DMS53 (cell line): ENCODE results near the gene MRPS34.
A peak's percentile ranks its signal among the peaks of the same experiment; 100 is the strongest.

ENCODE experiments used
- DNase-seq: peaks from one replicate; lab custom pipeline; 2025; lab: John Stamatoyannopoulos, UW

Gene MRPS34

DNA sequence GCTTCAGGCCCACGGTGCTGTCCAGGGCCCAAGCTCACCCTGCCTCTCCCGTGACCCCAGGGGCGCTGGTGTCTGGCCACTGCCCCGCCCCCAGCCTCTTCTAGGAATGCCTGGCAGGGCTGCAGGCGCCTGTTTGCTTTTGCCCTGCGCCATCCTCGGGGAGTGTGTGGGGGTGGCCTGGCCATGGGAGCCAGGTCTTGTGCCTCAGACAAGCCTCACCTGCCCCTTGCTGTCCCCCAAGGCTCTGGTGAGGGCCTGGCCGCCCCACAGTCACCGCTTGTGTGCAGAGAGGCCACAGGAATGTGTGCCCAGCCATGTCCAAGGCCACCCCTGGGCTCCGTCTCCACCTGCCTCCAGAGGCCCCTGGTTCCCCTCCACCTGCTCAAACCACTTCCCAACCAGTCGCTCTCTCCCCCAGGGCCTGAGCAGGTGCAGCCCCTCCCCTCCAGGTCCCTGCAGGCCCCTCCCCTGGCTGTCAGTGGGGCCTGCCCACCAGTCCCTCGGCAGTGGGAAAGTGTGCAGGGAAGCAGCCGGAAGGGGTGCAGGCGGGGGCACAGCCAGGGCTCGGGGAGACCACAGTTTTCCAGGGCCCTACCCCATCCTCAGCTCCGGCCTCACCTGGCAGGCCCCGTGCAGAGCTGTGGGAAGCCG, 21.4 kb upstream of the MRPS34 start:
- DNase-seq: peak; percentile 60

DNA sequence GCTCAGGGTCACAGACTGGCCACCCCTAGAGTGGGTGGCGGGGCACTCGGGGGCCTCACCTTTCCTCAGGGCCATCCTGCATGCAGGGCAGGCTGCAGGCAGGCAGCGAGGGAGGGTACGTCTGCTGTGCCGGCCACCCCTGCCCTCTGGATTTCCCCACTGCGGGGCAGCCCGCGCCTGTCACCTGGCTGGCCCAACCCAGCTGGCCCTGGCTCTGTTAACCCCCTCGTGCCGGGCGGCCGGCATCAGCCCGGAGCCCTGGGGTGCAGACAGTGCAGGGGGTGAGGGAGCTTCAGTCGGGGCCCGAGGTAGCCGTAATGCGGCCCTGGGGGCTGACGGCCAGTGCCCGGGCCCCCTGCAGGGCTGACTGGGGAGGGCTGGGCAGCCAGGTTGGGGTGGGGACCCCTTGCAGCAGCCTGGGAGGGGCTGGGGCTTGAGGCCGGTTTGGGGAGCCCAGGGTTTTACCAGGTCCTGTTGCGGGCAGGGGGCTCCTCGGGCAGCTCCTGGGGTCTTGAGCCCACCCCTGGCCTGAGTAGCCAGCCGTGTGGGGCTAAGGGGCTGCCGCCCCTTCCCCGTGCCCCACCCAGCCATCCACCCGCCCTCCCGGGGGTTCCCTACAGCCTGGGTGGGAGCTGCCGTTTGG, 20.8 kb upstream of the MRPS34 start, which contains the start of gene IGFALS:
Gene IGFALS (minus strand): TSS at position 128 of the 643 bp plus-strand sequence. CDS start 53 bp downstream, at position 75.
- DNase-seq: peak; percentile 60

- no peak for DNase-seq
Observed at GRCh38 chr16:1792836-1793577, 20.1 kb upstream of the MRPS34 start.

DNA sequence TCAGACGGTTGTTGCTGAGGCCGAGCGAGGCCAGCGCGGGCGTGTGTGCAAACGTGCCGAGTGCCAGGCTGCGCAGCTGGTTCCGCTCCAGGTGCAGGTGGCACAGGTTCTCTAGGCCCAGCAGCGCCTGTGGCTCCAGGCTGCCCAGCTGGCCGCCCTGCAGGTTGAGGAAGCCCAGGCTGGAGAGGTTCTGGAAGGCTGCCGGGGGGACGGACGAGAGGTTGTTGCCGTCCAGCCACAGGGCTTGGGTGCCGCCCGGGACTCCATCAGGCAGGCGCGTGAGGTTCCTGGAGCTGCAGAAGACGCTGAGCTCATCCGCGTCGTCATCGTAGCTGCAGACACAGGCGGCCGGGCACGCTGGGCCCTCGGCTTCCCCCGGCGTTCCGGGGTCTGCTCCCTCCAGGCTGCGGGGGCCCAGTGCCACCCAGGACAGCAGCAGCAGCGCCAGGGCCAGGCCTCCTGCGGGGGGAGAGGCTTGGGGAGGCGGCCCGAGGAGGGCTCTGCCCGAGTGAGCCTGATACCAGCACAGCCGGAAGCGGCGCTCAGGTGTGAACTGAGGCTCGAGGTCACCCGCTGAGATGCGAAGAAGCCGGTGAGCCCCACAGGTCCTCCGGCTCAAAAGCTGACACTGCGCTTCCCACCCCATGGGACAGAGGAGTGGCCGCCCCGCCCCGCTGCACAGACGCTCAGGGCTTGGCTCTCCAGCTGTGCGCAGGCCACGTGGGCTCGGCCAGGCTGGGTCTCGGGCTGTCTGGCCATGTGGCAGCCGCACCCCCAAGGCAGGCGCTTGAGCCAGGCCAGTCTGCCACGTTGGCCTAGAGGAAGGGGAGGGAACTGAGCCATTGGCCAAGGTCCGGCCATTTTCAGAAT, 19.2 kb upstream of the MRPS34 start:
- no peak for DNase-seq

DNA sequence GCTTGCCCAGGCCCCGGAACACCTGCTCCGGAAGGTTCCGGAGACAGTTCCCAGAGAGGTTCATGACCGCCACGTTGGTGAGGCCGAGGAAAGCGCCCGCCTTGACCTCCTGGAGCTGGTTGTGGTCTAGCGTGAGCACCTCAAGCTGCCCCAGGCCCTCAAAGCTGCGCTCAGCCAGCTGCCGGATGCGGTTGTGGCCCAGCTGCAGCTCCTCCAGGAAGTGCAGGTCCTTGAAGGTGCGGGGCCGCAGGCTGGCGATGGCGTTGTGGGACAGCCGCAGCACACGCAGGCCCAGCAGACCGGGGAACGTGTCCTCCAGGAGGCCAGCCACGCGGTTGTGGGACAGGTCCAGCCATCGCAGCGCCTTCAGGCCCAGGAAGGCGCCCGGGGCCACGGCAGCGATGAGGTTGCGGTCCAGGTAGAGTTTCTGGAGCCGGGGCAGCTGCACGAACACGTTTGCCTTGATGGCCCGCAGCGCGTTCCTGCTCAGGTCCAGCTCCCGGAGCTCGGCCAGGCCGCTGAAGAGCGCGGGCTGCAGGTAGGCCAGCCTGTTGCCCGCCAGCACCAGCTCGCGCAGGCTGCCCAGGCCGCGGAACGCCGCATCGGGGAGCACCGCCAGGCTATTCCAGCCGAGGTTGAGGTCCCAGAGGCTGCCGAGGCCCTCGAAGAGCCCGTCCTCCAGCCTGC, 18.5 kb upstream of the MRPS34 start:
- DNase-seq: no peak

DNA sequence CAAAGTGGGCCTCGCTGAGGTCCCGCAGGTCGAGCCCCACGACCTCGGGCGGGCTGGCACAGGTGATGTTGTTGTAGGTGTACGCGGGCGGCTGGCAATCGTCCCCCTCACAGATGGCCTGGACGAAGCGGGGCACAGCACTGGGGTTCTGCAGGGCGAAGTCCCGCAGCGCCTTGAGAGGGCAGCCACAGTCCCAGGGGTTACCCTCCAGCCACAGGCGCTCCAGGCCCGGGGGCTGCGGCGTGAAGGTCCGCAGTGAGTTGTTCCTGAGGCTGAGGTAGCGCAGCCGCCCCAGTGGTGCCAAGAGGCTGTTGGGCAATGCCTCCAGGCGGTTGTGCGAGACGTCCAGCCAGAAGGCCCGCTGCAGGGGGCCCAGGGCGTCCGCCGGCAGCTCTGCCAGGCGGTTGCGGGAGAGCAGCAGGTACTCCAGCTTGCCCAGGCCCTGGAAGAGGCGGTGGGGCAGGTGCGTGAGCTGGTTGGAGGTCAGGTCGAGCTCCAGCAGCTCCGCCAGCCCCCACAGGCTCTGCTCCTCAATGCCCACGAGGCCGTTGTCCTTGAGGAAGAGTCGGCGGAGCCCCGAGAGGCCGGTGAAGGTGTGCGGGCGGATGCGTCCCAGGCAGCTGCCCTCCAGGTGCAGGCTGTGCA, 17.8 kb upstream of the MRPS34 start:
- no peak for DNase-seq

DNA sequence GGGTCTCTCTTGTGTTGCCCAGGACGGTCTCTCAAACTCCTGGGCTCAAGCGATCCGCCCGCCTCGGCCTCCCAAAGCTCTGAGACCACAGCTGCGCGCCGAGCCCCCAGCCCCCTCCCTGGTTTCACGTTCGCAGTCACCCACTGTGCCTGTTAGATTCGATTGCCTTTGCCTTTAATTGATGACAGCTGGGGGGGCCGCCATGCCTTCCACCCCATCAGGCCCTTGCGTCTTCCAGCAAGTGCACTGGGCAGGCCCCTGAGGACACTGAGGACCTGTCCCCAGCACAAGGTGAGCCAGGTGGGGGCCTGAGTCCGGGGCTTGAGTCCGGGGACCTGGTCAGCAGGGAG, 17.3 kb upstream of the MRPS34 start:
- no peak for DNase-seq

DNA sequence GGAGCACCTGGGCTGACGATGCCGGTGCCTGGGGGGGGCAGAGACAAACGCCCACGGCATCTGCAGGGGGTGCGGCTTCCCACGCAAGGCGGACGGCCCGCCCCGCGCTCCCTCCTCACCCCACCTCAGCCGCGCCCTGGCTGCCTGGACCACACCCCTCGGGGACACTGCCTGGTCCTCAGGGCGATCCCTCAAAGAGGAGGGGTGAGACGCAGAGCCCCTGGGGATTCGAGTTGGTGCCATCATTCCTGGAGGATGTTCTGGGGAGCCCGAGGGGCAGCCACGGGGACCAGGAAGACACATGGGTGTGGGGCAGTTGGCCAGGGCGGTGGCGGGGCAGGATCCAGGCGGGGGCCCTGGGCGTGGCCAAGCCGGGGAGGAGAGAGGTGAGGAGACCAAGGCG, 16.7 kb upstream of the MRPS34 start:
- no peak for DNase-seq

GRCh38 chr16:1788708-1789100, 15.8 kb upstream of the MRPS34 start:
- no peak for DNase-seq

GRCh38 chr16:1788095-1788707, 15.3 kb upstream of the MRPS34 start:
- DNase-seq: no peak

GRCh38 chr16:1787322-1788094, 14.6 kb upstream of the MRPS34 start:
- DNase-seq: no peak

- no peak for DNase-seq
Observed at GRCh38 chr16:1787056-1787321, 14.1 kb upstream of the MRPS34 start.

GRCh38 chr16:1786242-1787055, 13.5 kb upstream of the MRPS34 start:
- DNase-seq: no peak

DNA sequence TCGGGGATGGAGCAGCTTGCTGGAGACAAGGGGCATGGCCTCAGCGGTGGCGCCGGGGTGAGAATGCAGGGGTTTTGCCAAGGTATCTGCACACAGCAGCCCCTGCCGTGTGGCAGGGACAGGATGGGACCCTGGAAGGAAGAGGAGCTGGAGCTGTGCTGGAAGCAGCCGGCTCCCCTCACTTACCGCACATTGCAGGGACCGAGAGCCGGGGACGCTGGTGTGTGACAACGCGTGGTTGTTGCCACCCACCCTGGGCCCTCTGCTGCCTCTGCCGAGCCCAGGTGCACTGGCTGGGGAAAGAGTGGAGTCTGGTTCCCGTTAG, 12.9 kb upstream of the MRPS34 start:
- no peak for DNase-seq

DNA sequence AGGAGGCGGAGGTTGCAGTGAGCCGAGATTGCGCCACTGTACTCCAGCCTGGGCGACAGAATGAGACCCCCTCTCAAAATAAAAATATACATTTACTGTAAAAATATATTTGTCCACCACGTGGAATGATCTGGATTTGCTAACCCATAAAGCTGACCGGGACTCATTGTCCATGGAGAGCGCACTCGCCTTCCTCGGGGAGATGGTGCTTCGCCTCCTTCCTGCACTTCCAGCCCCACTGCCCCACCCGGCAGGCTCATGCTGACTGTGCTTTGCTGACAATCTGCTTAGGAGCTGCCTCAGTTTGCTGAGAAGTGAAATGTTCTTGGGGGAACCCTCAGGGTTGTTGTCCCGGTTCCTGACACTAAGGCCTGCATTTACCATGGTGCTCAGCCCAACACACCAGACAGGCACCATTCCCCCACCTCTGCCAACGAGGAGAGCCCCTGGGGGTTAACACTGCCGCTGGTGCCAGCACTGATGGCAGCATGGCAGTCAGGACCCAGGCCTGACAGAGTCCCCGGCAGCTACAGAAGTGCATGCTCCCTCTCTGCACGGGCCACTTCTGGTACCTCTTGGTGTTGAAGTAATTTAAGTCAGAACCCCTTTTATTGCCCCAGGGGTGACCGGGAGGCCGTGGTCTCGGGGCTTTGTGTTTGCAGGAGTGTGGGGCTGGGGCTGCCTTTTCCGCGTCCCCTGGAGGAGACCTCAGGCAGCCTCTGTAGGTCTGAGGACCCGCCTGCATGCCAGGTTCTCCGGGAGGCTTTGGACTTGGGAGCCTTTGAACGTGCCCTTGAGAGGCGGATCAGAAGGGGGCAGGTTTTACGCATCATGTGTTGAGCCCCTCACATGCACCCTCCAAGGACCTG, 12.3 kb upstream of the MRPS34 start:
- no peak for DNase-seq

DNA sequence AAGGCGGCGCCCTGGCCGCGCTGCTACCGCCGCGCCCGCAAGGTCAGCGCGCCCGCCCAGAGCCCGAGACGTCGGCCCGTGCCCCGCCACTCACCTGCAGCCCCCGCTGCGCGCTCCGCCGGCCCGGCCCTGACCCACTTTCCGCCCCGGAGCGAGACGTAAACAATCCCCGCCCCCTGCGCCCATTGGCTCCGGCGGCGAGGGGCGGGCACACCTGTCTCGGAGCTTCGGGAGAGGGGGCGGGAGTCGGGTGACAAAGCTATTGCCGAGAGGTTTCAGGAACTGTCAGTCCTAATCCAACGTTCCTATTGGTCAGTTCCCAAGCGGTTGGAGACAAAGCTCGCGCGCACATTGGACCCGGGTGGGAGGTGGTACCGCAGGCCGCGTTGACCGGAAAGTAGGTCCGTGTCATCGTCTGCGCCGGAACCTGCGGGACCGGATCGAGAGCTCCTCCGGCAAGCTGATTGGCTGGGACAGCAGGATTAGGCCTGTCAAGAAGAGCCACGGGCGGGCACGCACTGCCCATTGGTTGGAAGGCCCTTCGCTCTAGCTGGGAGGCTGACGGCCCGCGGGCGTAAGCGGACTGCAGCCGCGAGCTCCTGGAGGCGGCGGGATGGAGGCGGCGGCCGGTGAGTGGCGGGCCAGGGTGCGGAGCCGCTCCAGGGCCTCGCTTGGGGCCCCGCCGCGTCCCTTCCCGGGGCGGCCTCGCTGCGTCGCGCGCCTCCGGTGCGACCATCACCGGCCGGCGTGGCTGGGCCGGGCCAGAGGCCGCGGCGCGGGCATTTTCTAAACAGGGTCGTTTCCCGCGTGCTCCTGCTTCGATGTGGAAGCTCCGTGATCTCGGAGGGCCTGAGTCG, 9.7 kb upstream of the MRPS34 start, which contains the start of the genes NUBP2 and SPSB3:
Gene NUBP2 (plus strand): TSS at position 553 of the 857 bp plus-strand sequence. CDS start 61 bp downstream, at position 614.
Gene SPSB3 (minus strand): TSS at position 164 of the 857 bp plus-strand sequence. CDS start 1,088 bp downstream, outside the sequence.
- DNase-seq: peak; percentile 99

- DNase-seq: peak; percentile 67
Observed at GRCh38 chr16:1781758-1782407, 8.9 kb upstream of the MRPS34 start.
